Keratinocyte (primary cell): ENCODE measurements around the gene PYM1. TPM values are rescaled to one million over a fixed set of nuclear protein-coding genes. Genes with fewer than 3 reads are reported as not detected.
"Not testable (repeated sequence)": the region's sequence is repeated elsewhere in the genome, so short reads cannot be mapped to it uniquely, and the experiment has no call there.

Experiments used
- DNase-seq: peaks from one replicate; pipeline ENCODE4 v3.0.0-alpha.2; 2011; ENCODE audit warnings: low read depth, missing footprints, low spot score
- FAIRE-seq: peaks from 2 replicates; lab custom pipeline; 2011; peaks lifted over from hg19 to GRCh38; lab: Jason Lieb, UNC
- H2AFZ ChIP-seq: 2 replicates; pipeline ENCODE4 v1.6.0; 2012; ENCODE audit warnings: low read length, control low read depth, inconsistent platforms; ENCODE audit not compliant: control insufficient read depth
- H3K27ac ChIP-seq: 2 replicates; pipeline ENCODE4 v1.5.1; 2011; ENCODE audit warnings: low read length; ENCODE audit not compliant: control insufficient read depth, insufficient read depth
- H3K27me3 ChIP-seq: 3 replicates; pipeline ENCODE4 v1.6.0; 2011; ENCODE audit warnings: low read length; ENCODE audit not compliant: control insufficient read depth, insufficient read depth; ENCODE audit errors: extremely low read depth
- H3K36me3 ChIP-seq, 2 experiments: 2 replicates in 1 of 2; 3 replicates in 1 of 2; pipeline ENCODE4 v1.5.1; 2011; ENCODE audit warnings: low read length in 2 of 2, mild to moderate bottlenecking in 1 of 2; ENCODE audit not compliant: control insufficient read depth in 2 of 2, insufficient read depth in 2 of 2; ENCODE audit errors: extremely low read depth in 1 of 2
- H3K4me1 ChIP-seq: 3 replicates; pipeline ENCODE4 v1.5.1; 2011; ENCODE audit warnings: low read length; ENCODE audit not compliant: control insufficient read depth, insufficient read depth; ENCODE audit errors: extremely low read depth
- H3K4me2 ChIP-seq: 3 replicates; pipeline ENCODE4 v1.6.0; 2011; ENCODE audit warnings: low read depth, low read length; ENCODE audit not compliant: control insufficient read depth, insufficient read depth; ENCODE audit errors: extremely low read depth
- H3K4me3 ChIP-seq, 3 experiments: fragments of 200-600 bp in 1 of 3; sonication (generic) in 1 of 3; 2 replicates in 2 of 3; 3 replicates in 1 of 3; pipeline ENCODE4 v1.5.1; 2011 to 2016; ENCODE audit warnings: low read length in 3 of 3, mild to moderate bottlenecking in 3 of 3, control low read depth in 2 of 3, inconsistent platforms in 1 of 3, low read depth in 1 of 3, mixed read lengths in 1 of 3, mixed run types in 1 of 3, moderate library complexity in 1 of 3; ENCODE audit not compliant: control insufficient read depth in 2 of 3, insufficient read depth in 2 of 3; ENCODE audit errors: extremely low read depth in 1 of 3
- H3K79me2 ChIP-seq: 2 replicates; pipeline ENCODE4 v1.6.0; 2012; ENCODE audit warnings: low read length; ENCODE audit not compliant: control insufficient read depth, insufficient read depth
- H3K9ac ChIP-seq: 3 replicates; pipeline ENCODE4 v1.6.0; 2011; ENCODE audit warnings: low read length; ENCODE audit not compliant: control insufficient read depth, insufficient read depth; ENCODE audit errors: extremely low read depth
- H3K9me1 ChIP-seq: 3 replicates; pipeline ENCODE4 v1.6.0; 2011; ENCODE audit warnings: low read length; ENCODE audit not compliant: control insufficient read depth, insufficient read depth; ENCODE audit errors: extremely low read depth
- H3K9me3 ChIP-seq: 2 replicates; pipeline ENCODE4 v1.5.1; 2012; ENCODE audit warnings: low read depth, low read length; ENCODE audit not compliant: control insufficient read depth
- H4K20me1 ChIP-seq: 3 replicates; pipeline ENCODE4 v1.6.0; 2011; ENCODE audit warnings: low read length; ENCODE audit not compliant: control insufficient read depth, insufficient read depth; ENCODE audit errors: extremely low read depth
- EZH2 ChIP-seq: IDR thresholded peaks from one replicate; pipeline ENCODE4 v1.6.1; 2012; ENCODE audit warnings: inconsistent platforms, mild to moderate bottlenecking, low read length, moderate library complexity
- dilution Hi-C: fragments of 300-500 bp; cut with MboI; formaldehyde crosslinking; loops from one replicate; pipeline ENCODE4 v1.7.0; 2020; ENCODE audit warnings: low sequenced_read_pairs; ENCODE audit not compliant: extremely low pct_ligation_motif_present
- polyA plus RNA-seq, 5 experiments: library from polyadenylated mRNA; depleted of rRNA in 3 of 5; stranded (reverse) in 3 of 5; stranded (forward) in 1 of 5; unstranded in 1 of 5; fragments of >200 nt; gene quantifications; 1 replicate in 1 of 5; 2 replicates in 3 of 5; 3 replicates in 1 of 5; pipeline versions ENCODE4 v1.2.1 to v1.2.3, GENCODE V29; 2011 to 2012; ENCODE audit warnings: missing spikeins in 2 of 5, low read depth in 1 of 5, low replicate concordance in 1 of 5
- TF ChIP-seq, protein P1 (sequence below), 3 experiments: IDR thresholded peaks in 1 of 3; conservative IDR thresholded peaks in 1 of 3; optimal IDR thresholded peaks in 1 of 3; 2 replicates in 2 of 3; 3 replicates in 1 of 3; pipeline versions ENCODE3 to v1.5.1; 2011; ENCODE audit warnings: low read length in 3 of 3, mild to moderate bottlenecking in 3 of 3, moderate library complexity in 2 of 3, control low read depth in 1 of 3, inconsistent platforms in 1 of 3; ENCODE audit not compliant: insufficient read depth in 2 of 3; ENCODE audit errors: extremely low read depth in 1 of 3

The PYM1 gene
- polyA plus RNA-seq, 1 donor (not counting 4 experiments of a cell fraction or from before 2014, with no cell fraction given), result 63.4 TPM

DNA sequence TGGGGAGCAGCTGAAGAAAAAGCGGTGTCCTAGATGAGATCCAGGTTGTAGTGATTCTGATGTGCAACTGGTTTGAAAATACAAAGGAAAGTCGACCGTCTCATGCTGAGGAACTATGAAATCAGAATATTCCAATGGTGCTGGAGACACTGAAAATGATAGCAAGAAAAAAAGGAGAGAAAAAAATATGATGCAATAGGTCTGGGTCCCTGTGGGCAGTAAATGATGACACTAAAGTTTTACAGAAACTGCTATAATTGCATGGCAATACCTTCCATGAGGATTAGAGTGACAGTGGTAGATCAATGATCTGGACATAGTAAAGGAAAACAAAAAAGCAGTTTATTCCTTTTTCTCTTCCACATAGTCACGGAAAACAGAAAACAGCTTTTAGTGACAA, 2.3 kb downstream of the PYM1 start:
- Histone ChIP-seq H2AFZ (no peak overlapping the region), H3K9ac (no peak overlapping the region), H3K9me3 (no peaks in the 10 kb centered on the region), H3K27ac (no peak overlapping the region), H4K20me1 (no peaks in the 10 kb centered on the region), H3K36me3 (peaks cover 8% of the 10 kb centered on the region in 2 experiments), H3K4me2 (peak overlapping the region; percentile 69), H3K27me3 (no peaks in the 10 kb centered on the region), H3K9me1 (no peaks in the 10 kb centered on the region), H3K4me3 (no peak overlapping the region), H3K79me2 (peaks cover 63% of the 10 kb centered on the region), H3K4me1 (peaks cover 23% of the 10 kb centered on the region)
- FAIRE-seq, result no peak
- dilution Hi-C loops, result no loop called here
- TF ChIP-seq EZH2, result no peak
- TF ChIP-seq, protein P1, sequence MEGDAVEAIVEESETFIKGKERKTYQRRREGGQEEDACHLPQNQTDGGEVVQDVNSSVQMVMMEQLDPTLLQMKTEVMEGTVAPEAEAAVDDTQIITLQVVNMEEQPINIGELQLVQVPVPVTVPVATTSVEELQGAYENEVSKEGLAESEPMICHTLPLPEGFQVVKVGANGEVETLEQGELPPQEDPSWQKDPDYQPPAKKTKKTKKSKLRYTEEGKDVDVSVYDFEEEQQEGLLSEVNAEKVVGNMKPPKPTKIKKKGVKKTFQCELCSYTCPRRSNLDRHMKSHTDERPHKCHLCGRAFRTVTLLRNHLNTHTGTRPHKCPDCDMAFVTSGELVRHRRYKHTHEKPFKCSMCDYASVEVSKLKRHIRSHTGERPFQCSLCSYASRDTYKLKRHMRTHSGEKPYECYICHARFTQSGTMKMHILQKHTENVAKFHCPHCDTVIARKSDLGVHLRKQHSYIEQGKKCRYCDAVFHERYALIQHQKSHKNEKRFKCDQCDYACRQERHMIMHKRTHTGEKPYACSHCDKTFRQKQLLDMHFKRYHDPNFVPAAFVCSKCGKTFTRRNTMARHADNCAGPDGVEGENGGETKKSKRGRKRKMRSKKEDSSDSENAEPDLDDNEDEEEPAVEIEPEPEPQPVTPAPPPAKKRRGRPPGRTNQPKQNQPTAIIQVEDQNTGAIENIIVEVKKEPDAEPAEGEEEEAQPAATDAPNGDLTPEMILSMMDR (optimal IDR thresholded peaks at IDR 0.05 in 1 of 3, IDR thresholded peaks at IDR 0.05 in 1 of 3, conservative IDR thresholded peaks at IDR 0.05 in 1 of 3; ENCODE audit: extremely low read depth in 1 of 3, insufficient read depth in 2 of 3, low read length in 3 of 3), result no peak
- no peak for DNase-seq

- H3K36me3 ChIP-seq, H2AFZ ChIP-seq, H3K9me1 ChIP-seq, H3K27me3 ChIP-seq, H3K27ac ChIP-seq, H3K4me1 ChIP-seq, H3K4me2 ChIP-seq, H3K9me3 ChIP-seq, FAIRE-seq, DNase-seq, dilution Hi-C loops, H3K9ac ChIP-seq, H3K4me3 ChIP-seq, H4K20me1 ChIP-seq: not testable (repeated sequence)
- H3K79me2 ChIP-seq, result peaks cover 78% of the 10 kb centered on the region
Measured at GRCh38 chr12:55923648-55924047, 4.0 kb downstream of the PYM1 start.

DNA sequence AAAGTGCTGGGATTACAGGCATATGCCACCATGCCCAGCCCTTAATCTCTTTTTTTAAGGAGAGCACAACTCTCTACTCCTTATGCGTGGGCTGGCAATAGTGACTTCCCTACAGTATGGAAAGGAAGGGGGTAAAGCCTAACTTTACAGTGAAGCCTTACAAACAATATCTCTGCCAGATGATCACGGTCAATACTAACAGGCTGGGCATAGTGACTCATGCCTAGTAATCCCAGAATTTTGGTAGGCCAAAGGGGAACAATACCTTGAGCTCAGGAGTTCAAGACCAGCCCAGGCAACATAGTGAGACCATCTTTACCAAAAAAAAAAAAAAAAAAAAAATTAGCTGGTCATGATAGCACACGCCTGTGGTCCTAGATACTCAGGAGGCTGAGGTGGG, 5.6 kb downstream of the PYM1 start:
- Histone ChIP-seq H3K9me1 (no peaks in the 10 kb centered on the region), H3K4me3 (no peak overlapping the region), H3K27ac (no peak overlapping the region), H4K20me1 (no peaks in the 10 kb centered on the region), H3K79me2 (peaks cover 81% of the 10 kb centered on the region), H3K9me3 (no peaks in the 10 kb centered on the region), H3K4me1 (peaks cover 5% of the 10 kb centered on the region), H3K9ac (no peak overlapping the region), H3K36me3 (peaks cover 8 to 10% of the 10 kb centered on the region in 2 experiments), H3K4me2 (no peak overlapping the region), H3K27me3 (no peaks in the 10 kb centered on the region), H2AFZ (no peak overlapping the region)
- FAIRE-seq (no peak), DNase-seq (no peak)
- dilution Hi-C loops, result no loop called here
- no peak for TF ChIP-seq EZH2
- TF ChIP-seq, protein P1 (optimal IDR thresholded peaks at IDR 0.05 in 1 of 3, IDR thresholded peaks at IDR 0.05 in 1 of 3, conservative IDR thresholded peaks at IDR 0.05 in 1 of 3; ENCODE audit: extremely low read depth in 1 of 3, insufficient read depth in 2 of 3, low read length in 3 of 3), result no peak

GRCh38 chr12:55919032-55919431, 8.7 kb downstream of the PYM1 start:
- H4K20me1 ChIP-seq, dilution Hi-C loops, FAIRE-seq, DNase-seq, H3K27me3 ChIP-seq, H3K4me2 ChIP-seq, H3K4me3 ChIP-seq, H3K9me3 ChIP-seq, H3K9ac ChIP-seq, H2AFZ ChIP-seq, H3K27ac ChIP-seq, H3K36me3 ChIP-seq, H3K9me1 ChIP-seq: not testable (repeated sequence)
- Histone ChIP-seq H3K4me1 (peaks cover 16% of the 10 kb centered on the region), H3K79me2 (peaks cover 67% of the 10 kb centered on the region)
